GM12872 (cell line): ENCODE results near the gene EIF4E1B.

Experiments used
- CTCF ChIP-seq: IDR thresholded peaks from 3 replicates; pipeline ENCODE4 v1.5.1; 2011; ENCODE audit warnings: low read depth, mild to moderate bottlenecking, low read length, moderate library complexity; ENCODE audit not compliant: insufficient read depth

The EIF4E1B gene

GRCh38 chr5:176616511-176616910 lies 14.0 kb upstream of the EIF4E1B start:
- no peak for TF ChIP-seq CTCF

- TF ChIP-seq CTCF, result no peak
Measured at GRCh38 chr5:176618783-176619182, 11.7 kb upstream of the EIF4E1B start.

- peak; percentile 39; the same call in 2 of the 3 replicates for TF ChIP-seq CTCF
Measured at GRCh38 chr5:176619203-176619568, 11.3 kb upstream of the EIF4E1B start.

- TF ChIP-seq CTCF, result no peak
Measured at GRCh38 chr5:176619569-176620332, 10.7 kb upstream of the EIF4E1B start.

GRCh38 chr5:176620333-176620981 lies 10.0 kb upstream of the EIF4E1B start:
- TF ChIP-seq CTCF, result no peak

GRCh38 chr5:176621661-176622079 lies 8.8 kb upstream of the EIF4E1B start:
- no peak for TF ChIP-seq CTCF

GRCh38 chr5:176624142-176624541 lies 6.3 kb upstream of the EIF4E1B start:
- no peak for TF ChIP-seq CTCF
